ENCODE data around the gene OR2A25.

Gene OR2A25

GRCh38 chr7:144085978-144086377 is 16.4 kb downstream of the OR2A25 start, which contains the start of gene OR2A12:
Gene OR2A12 (plus strand): TSS chr7:144086278. CDS start chr7:144095108, 8,830 bp downstream.
- no peak for DNase-seq

- DNase-seq, result no peak
Measured at GRCh38 chr7:144086730-144087129, 17.1 kb downstream of the OR2A25 start.

DNA sequence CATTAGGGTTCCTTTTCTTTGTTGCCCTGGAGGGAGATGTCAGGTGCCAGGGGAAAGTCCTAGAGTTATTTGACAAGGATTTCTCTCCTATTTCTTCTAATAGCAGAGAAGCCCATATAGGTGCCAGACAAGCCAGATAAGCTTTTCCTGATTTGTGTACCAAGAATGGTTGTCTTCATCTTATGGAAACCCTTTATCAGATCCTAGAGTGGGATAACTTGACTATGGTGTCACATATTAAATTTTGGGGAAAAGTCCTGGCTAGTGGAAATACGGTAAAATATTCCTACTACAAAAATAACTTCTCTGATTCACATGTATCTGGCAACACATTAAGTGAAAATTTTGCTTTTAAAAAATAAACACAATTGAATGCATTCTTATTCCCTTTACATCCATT is 17.6 kb downstream of the OR2A25 start:
- DNase-seq, result no peak

DNA sequence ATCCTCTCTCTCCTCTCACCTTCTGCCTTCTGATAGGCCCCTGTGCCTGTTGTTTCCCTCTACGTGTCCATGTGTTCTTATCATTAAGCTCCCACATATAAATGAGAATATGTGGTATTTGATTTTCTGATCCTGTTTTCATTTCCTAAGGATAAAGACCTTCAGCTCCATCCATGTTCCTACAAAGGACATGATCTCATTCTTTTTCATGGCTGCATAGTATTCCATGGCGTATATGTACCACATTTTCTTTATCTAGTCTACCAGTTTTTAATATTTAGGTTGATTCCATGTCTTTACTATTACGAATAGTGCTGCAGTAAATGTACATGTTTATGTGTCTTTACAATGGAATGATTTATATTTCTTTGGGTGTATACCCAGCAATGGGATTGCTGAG is 21.1 kb downstream of the OR2A25 start:
- DNase-seq, result no peak

GRCh38 chr7:144098776-144099175 is 29.2 kb downstream of the OR2A25 start:
- no peak for DNase-seq

- no peak for DNase-seq
Measured at GRCh38 chr7:144100607-144101006, 31.0 kb downstream of the OR2A25 start.

DNA sequence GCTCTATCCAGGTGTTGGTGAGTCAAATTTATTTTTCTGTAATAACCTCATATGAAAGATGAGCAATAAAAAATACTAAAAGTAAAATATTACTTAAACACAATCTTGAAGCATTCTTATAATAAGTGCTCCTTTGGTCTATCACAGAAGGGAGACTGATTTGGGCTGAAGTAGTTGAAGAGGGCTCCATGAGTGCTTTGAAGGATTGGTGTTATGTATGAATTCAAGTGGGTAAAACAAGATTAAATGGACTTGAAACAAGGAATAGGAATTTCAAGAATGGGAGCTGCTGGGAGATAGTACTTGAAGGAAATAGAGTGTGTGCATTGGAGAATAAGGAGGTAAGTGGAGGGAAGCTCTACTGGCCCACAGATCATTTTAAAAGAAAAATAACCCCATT is 32.4 kb downstream of the OR2A25 start:
- DNase-seq, result no peak

DNA sequence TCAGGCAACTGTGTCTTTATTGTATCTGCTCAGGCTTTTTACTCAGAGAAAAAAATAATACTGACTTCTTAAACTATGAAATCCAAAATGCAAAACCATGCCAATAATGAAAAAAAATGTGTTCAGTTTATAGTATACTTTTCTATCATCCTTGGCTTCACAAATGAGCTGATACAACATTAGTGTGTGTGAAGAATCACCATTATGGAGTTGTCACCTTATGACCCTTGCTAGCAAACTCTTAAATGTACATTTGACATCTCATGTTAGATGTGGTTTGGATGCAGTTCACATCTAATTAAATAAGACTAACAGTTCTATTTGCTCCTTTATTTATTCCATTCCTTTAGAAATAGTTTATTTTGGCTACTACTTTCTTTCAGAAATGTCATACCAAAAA is 35.6 kb downstream of the OR2A25 start:
- no peak for DNase-seq

DNA sequence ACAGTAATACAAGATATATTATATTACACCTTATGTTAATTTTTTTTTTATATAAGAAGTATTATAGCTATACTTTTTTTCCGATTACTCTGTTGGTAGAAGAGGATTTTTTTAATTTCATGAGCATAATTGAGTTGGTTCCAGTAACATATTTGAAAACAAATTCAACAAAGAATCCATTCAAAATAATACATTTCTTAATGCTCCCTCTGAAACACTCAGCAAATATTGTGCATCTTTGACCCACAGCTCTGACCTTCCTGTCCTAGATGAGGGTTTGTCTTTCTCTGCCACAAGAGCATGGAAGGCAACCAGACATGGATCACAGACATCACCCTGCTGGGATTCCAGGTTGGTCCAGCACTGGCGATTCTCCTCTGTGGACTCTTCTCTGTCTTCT is 39.7 kb downstream of the OR2A25 start, which contains the start of gene OR2A2:
Gene OR2A2 (plus strand): TSS at position 301 of the 400 bp plus-strand sequence. CDS start 0 bp downstream, at position 301.
- DNase-seq, result no peak

DNA sequence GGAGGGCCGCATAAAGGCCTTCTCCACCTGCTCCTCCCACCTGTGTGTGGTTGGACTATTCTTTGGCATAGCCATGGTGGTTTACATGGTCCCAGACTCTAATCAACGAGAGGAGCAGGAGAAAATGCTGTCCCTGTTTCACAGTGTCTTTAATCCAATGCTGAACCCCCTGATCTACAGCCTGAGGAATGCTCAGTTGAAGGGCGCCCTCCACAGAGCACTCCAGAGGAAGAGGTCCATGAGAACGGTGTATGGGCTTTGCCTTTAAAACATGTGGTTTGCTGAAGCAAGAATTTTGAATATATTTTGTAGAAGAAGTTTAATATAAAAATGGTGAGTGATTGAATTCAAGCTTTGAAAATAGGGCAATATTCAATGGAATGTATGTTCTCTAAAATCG is 40.7 kb downstream of the OR2A25 start:
- DNase-seq, result no peak

GRCh38 chr7:144113651-144114050 is 44.0 kb downstream of the OR2A25 start:
- DNase-seq, result no peak

- no peak for DNase-seq
Measured at GRCh38 chr7:144118341-144118740, 48.7 kb downstream of the OR2A25 start.

GRCh38 chr7:144122876-144123275 is 53.3 kb downstream of the OR2A25 start, which contains the start of gene OR2A14:
Gene OR2A14 (plus strand): TSS chr7:144123176. CDS start chr7:144129113, 5,937 bp downstream.
- DNase-seq, result no peak
